C4-2B (cell line): ENCODE measurements around the gene SMIM13.

Source experiments
- CTCF ChIP-seq: fragments of 450-650 bp; conservative IDR thresholded peaks from 2 replicates; pipeline ENCODE4 v1.5.1; 2017; ENCODE audit warnings: mild to moderate bottlenecking
- ZFX ChIP-seq: fragments of 450-650 bp; IDR thresholded peaks from 2 replicates; pipeline ENCODE4 v1.6.1; 2017

- TF ChIP-seq CTCF (no peak), ZFX (no peak)
These were observed 59.8 kb downstream of the SMIM13 start for GRCh38 chr6:11153447-11153846.
